ENCODE results near the gene UBL7.

GRCh38 chr15:74411686-74412085 is 49.3 kb downstream of the UBL7 start:
- TF ChIP-seq POLR2A (IDR thresholded peaks at IDR 0.05) (no peak), POLR2AphosphoS5 (IDR thresholded peaks at IDR 0.05) (no peak), EP300 (IDR thresholded peaks at IDR 0.05) (no peak)
- TF ChIP-seq, protein P1, sequence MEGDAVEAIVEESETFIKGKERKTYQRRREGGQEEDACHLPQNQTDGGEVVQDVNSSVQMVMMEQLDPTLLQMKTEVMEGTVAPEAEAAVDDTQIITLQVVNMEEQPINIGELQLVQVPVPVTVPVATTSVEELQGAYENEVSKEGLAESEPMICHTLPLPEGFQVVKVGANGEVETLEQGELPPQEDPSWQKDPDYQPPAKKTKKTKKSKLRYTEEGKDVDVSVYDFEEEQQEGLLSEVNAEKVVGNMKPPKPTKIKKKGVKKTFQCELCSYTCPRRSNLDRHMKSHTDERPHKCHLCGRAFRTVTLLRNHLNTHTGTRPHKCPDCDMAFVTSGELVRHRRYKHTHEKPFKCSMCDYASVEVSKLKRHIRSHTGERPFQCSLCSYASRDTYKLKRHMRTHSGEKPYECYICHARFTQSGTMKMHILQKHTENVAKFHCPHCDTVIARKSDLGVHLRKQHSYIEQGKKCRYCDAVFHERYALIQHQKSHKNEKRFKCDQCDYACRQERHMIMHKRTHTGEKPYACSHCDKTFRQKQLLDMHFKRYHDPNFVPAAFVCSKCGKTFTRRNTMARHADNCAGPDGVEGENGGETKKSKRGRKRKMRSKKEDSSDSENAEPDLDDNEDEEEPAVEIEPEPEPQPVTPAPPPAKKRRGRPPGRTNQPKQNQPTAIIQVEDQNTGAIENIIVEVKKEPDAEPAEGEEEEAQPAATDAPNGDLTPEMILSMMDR (IDR thresholded peaks at IDR 0.05) = no peak

All from gastroesophageal sphincter (tissue), 3 donors.